ENCODE measurements around the gene USH2A.

GRCh38 chr1:216207154-216207553, 216.1 kb downstream of the USH2A start:
- TF ChIP-seq CTCF (IDR thresholded peaks at IDR 0.05), result no peak
- no peak for TF ChIP-seq EZH2 (IDR thresholded peaks at IDR 0.05)
- TF ChIP-seq EZH2phosphoT487 (IDR thresholded peaks at IDR 0.05), result no peak
